Skeletal muscle tissue (tissue), 4 donors: ENCODE measurements around the gene CPXM2. TPM values are rescaled to one million over a fixed set of nuclear protein-coding genes. Genes with fewer than 3 reads are reported as not detected.

Experiments
- H3K27ac ChIP-seq: one replicate; pipeline ENCODE4 v1.7.0; 2013; ENCODE audit warnings: mild to moderate bottlenecking, low read depth, low read length, inconsistent platforms
- H3K27me3 ChIP-seq, 3 donors: one replicate each; pipeline ENCODE4 v1.7.0; 2013; ENCODE audit warnings: low read length in 3 of 3; ENCODE audit not compliant: control insufficient read depth in 3 of 3, insufficient read depth in 3 of 3
- H3K36me3 ChIP-seq, 3 donors: one replicate each; pipeline ENCODE4 v1.7.0; 2013; ENCODE audit warnings: low read length in 3 of 3; ENCODE audit not compliant: control insufficient read depth in 3 of 3, insufficient read depth in 3 of 3
- H3K4me1 ChIP-seq, 3 donors: one replicate each; pipeline ENCODE4 v1.7.0; 2013; ENCODE audit warnings: low read length in 3 of 3, mild to moderate bottlenecking in 3 of 3; ENCODE audit not compliant: control insufficient read depth in 3 of 3, insufficient read depth in 3 of 3
- H3K4me3 ChIP-seq, 3 donors: one replicate each; pipeline ENCODE4 v1.7.0; 2013; ENCODE audit warnings: low read length in 3 of 3
- H3K9ac ChIP-seq, 3 donors: one replicate each; pipeline ENCODE4 v1.7.0; 2013; ENCODE audit warnings: low read length in 3 of 3, mild to moderate bottlenecking in 3 of 3, moderate library complexity in 2 of 3, low read depth in 1 of 3
- H3K9me3 ChIP-seq, 3 donors: one replicate each; pipeline ENCODE4 v1.7.0; 2013; ENCODE audit warnings: low read length in 3 of 3; ENCODE audit not compliant: control insufficient read depth in 3 of 3
- total RNA-seq: library from RNA; depleted of rRNA; stranded (reverse); fragments of >200 nt; gene quantifications from one replicate; pipeline ENCODE4 v1.2.3, GENCODE V29; 2014
- donor health status: Osteomylitis.

Gene CPXM2
- total RNA-seq, 1 donor from 2014 or later: 0.52 TPM

DNA sequence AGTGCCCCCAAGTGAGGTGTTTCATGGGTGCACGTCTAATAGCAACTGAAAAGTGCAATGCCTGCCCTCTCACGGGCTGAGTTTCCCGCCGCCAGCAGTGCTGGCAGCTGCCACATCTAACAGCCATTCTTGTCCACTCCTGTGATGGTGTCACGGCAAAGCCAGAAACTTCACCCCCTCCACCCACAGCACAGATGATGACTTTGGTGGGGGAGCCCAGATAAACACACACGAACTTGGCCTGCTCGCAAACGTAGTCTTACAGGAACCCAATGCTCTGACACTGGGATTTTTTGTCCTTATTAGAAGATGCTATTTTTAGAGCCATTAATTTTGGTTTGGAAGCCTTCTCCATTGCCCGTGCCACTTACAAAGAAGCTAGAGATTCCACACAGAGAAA, 26.7 kb downstream of the CPXM2 start:
- Histone ChIP-seq H3K27me3 (peaks cover 0 to 11% (median 0%) of the 10 kb centered on the region in 3 donors), H3K9ac (no peak overlapping the region), H3K4me1 (peaks cover under 1 to 4% (median 2%) of the 10 kb centered on the region in 3 donors), H3K4me3 (no peak overlapping the region), H3K9me3 (no peaks in the 10 kb centered on the region), H3K36me3 (peaks cover 0 to 3% (median 0%) of the 10 kb centered on the region in 3 donors), H3K27ac (no peak overlapping the region)

DNA sequence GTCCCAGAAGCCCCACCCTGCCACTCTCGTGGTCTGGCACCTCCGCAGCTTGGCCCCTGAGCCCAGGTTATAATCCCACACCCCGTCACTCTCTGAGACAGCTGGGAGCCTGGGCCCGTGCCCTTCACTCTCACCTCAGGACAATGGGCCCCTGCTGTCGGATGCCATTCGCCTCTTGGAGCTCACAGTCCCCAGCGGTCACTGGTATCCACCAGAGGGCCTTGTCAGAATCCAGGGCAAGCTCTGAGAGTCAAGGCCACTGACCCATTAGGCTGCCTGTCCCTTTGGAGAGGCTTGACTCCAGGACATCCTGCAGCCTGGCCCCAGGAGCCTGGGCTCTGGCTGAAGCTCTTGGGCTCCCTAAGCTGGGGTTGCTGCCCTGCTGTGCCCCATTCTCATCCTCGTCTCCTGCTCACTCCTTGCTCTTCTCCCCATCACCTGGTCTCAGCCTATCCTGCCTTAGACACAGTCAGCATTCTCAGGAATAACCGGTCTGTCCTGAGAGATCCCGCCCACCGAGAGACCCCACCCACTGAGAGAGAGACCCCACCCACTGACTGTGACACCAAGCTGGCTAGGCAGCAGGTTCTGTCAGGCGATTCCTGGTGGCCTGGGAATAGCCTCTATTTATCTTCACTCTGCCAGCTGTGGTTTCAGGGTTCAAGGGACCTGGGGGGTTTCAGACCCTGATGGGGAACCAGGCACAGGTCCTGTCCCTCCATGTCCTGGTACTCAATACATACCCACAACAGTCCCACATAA, 27.7 kb downstream of the CPXM2 start:
- H3K27ac ChIP-seq: no peak overlapping the region
- H3K27me3 ChIP-seq: peaks cover 0 to 15% (median 3%) of the 10 kb centered on the region in 3 donors
- no peaks in the 10 kb centered on the region for H3K9me3 ChIP-seq
- peaks cover 3 to 11% (median 4%) of the 10 kb centered on the region in 3 donors for H3K4me1 ChIP-seq
- H3K4me3 ChIP-seq: no peak overlapping the region
- H3K9ac ChIP-seq: no peak overlapping the region
- H3K36me3 ChIP-seq: peaks cover 0 to 3% (median 0%) of the 10 kb centered on the region in 3 donors

DNA sequence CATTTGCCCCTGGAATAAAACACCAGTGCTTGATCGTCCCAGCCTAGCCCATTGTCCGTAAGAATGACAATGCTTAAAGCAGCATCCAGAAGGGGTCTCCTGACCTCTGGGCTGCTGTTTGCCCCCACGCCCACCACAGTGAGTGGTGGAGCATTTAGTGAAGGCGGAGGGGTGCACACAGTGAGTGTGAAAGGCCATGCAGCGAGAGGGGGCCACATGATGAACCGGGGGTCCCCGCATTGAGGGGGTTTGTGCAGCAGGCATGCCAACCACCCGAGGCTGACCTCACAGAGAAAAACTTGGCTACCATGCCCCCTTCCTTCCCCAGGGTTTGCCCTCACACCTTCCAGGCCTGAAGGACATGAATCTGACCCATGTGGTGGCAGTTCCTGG, 28.4 kb downstream of the CPXM2 start:
- peaks cover 0 to 3% (median 0%) of the 10 kb centered on the region in 3 donors for H3K36me3 ChIP-seq
- H3K4me1 ChIP-seq: peaks cover 1 to 18% (median 3%) of the 10 kb centered on the region in 3 donors
- no peaks in the 10 kb centered on the region for H3K9me3 ChIP-seq
- no peak overlapping the region for H3K27ac ChIP-seq
- H3K9ac ChIP-seq: no peak overlapping the region
- H3K4me3 ChIP-seq: no peak overlapping the region
- peaks cover 0 to 17% (median 3%) of the 10 kb centered on the region in 3 donors for H3K27me3 ChIP-seq

DNA sequence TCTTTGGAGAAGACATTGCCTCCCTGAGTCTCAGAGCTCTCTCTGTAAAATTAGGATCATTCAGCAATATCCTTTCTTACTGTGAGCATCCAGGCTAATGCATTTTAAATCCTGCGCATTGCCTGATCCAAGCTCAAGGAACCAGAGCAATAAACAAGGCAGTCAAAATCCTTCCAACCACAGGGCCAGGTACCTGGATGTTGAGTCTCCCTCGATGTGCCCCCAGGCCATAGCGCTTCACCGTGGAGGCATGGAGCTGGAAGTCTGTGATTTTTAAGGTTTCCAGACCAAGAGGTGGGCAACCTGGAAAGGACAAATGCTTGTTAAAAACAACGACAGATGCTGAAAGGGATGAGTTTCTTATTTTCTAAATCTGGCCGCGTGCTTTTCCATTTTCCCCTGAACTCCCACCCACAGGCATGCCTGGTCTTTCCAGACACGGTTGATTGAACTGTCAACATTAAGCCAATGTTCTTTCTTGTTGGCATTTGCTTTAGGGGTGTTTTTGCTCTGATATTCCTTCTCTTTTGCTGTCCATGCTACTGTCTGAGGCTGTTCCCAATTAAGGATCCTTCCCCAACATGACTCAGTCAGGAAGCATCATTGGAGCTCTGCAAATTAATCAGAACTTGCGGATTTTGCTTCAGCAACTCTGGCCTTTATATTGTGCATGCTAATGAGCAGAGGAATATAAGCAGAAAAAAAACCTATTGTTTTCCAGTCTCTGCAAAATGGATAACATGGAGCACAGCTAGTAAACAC, 29.0 kb downstream of the CPXM2 start:
- Histone ChIP-seq H3K4me1 (peaks cover 3 to 20% (median 3%) of the 10 kb centered on the region in 3 donors), H3K9ac (no peak overlapping the region), H3K27ac (no peak overlapping the region), H3K9me3 (no peaks in the 10 kb centered on the region), H3K36me3 (peaks cover 0 to 3% (median 0%) of the 10 kb centered on the region in 3 donors), H3K27me3 (peaks cover 0 to 17% (median 3%) of the 10 kb centered on the region in 3 donors), H3K4me3 (no peak overlapping the region)

DNA sequence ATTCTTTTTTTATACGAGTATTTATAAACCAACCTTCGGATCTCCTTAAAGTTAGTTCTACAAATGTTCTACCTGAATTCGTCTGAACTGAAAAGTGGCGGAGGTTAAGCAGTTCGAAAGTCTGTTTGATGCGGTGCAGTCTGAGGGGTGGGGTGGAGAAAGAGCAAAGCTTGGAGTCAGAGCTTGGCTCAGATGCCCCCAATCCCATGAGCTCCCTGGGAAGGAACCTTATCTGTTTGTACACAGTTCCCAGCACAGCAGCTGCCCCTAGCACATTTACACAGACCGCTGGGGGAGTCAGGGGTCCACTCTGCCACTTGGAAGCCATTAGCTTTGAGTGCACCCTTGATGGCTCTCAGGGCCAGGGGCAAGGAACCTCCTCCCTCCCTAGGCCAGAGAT, 30.8 kb downstream of the CPXM2 start:
- H3K36me3 ChIP-seq: peaks cover 0 to 3% (median 0%) of the 10 kb centered on the region in 3 donors
- H3K9ac ChIP-seq: no peak overlapping the region
- no peak overlapping the region for H3K4me3 ChIP-seq
- H3K27me3 ChIP-seq: peaks cover 0 to 17% (median 3%) of the 10 kb centered on the region in 3 donors
- no peaks in the 10 kb centered on the region for H3K9me3 ChIP-seq
- peaks cover 3 to 20% (median 3%) of the 10 kb centered on the region in 3 donors for H3K4me1 ChIP-seq
- H3K27ac ChIP-seq: no peak overlapping the region

DNA sequence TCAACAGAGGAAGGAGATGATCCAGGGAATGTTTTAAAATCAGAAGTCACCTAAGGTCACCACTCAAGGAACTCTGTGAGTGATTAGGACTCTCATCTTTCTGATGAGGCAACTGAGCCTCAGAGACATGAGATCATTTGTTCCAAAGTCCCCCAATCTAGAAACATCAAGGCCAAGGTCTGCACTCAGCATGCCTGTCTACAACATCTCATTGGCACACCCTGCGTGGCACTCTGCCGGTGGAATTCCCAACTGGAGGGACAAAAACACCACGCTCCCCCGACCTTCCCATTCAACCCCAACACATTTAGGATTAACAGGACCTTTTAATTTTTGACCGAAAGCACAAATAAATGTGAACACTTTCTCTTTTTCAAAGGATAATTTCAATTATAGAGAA, 31.4 kb downstream of the CPXM2 start:
- H3K27me3 ChIP-seq: peaks cover 0 to 17% (median 3%) of the 10 kb centered on the region in 3 donors
- H3K9ac ChIP-seq: no peak overlapping the region
- H3K27ac ChIP-seq: no peak overlapping the region
- H3K4me1 ChIP-seq: peaks cover 3 to 20% (median 7%) of the 10 kb centered on the region in 3 donors
- H3K9me3 ChIP-seq: no peaks in the 10 kb centered on the region
- peaks cover 0 to 3% (median 0%) of the 10 kb centered on the region in 3 donors for H3K36me3 ChIP-seq
- no peak overlapping the region for H3K4me3 ChIP-seq

DNA sequence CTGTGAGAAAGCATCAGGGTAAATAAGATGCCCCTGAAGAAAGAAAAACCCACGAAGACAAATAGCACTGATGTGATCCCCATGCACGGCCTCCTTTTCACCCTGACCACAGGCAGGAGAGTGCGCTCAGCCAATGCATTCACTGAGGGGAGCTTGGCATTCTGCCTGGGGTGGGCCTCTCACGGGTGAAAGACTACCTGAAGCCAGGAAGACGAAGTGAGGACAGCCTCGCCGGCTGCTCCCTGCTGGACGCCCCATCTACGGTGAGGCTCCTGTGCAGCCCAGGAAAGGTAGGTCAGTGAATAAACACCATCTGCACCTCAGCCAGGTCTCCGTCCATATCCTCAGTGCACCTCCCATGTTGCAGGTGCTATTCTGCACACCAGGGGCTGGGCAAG, 32.0 kb downstream of the CPXM2 start:
- H3K4me3 ChIP-seq: no peak overlapping the region
- no peak overlapping the region for H3K27ac ChIP-seq

DNA sequence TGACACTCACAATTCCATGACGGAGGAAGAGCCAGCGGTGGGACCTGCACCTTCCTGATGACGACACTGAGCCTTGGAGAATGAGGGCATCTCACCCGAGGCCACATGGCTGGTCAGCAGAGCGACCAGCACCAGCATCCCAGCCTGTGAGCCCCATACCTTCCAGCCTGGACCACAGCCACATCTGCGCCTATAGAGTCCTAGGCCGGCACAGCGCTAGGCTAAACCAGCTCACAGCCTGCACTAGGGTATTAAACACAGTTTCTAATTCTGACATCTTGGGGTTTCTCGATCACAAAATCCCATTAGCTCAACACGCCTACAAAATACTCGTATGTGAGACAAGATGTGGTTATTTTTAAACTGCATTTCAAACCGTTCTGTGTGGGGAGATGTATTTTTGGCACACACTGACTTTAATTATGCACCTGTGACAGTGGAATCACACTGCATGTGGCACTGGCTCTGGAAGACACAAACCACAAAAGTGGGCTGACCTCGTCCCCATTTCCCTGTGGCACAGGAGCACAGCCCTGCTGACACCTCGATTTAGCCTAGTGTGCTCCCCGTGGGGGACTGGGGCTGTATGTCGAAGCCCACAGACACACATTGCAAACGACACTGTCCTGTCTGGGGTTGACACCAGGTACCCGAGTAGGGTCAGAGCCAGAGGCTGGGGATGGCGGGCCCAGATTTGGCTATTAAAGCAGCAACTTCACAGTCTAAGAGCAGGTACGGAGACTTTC, 32.5 kb downstream of the CPXM2 start:
- Histone ChIP-seq H3K4me1 (peaks cover 3 to 20% (median 7%) of the 10 kb centered on the region in 3 donors), H3K36me3 (peaks cover 0 to 3% (median 0%) of the 10 kb centered on the region in 3 donors)

More for the DNA sequence above, 32.0 kb downstream of the CPXM2 start:
- peaks cover 0 to 17% (median 3%) of the 10 kb centered on the region in 3 donors for H3K27me3 ChIP-seq
- H3K9me3 ChIP-seq: no peaks in the 10 kb centered on the region
- H3K9ac ChIP-seq: no peak overlapping the region
- peaks cover 3 to 20% (median 7%) of the 10 kb centered on the region in 3 donors for H3K4me1 ChIP-seq
- peaks cover 0 to 3% (median 0%) of the 10 kb centered on the region in 3 donors for H3K36me3 ChIP-seq

DNA sequence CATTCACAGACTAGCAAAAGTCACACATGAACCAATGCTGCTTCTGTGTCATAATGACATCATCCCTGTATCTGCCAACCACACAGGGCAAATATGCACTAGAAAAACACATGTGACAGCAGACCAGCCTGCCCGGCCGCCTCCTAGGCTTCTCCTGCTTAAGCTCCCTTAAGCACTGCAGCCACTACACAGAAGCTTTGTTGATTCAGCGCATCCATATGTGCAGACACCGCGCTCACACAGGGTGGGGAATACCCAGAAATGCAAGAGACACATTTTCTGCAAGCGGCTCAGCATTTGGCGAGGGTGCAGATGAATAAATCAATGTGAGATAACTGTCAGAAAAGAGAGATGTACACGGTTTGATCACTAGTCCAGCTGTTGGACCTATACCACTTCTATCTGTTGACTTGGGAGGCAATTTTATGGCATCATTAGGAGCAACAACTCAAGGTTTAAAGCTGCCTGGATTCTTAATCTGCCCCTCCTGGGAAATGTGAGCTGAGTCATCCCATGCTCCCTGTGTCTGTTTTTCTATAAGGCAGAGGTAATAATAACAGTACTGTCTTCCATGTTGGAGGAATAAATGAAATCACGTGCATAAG, 33.4 kb downstream of the CPXM2 start:
- no peak overlapping the region for H3K9ac ChIP-seq
- no peak overlapping the region for H3K4me3 ChIP-seq
- H3K9me3 ChIP-seq: no peaks in the 10 kb centered on the region
- H3K36me3 ChIP-seq: peaks cover 0 to 3% (median 0%) of the 10 kb centered on the region in 3 donors
- H3K4me1 ChIP-seq: peaks cover 3 to 20% (median 7%) of the 10 kb centered on the region in 3 donors
- peaks cover 0 to 15% (median 3%) of the 10 kb centered on the region in 3 donors for H3K27me3 ChIP-seq
- no peak overlapping the region for H3K27ac ChIP-seq

More for the DNA sequence above, 32.5 kb downstream of the CPXM2 start:
- Histone ChIP-seq H3K9ac (no peak overlapping the region), H3K4me3 (no peak overlapping the region), H3K27ac (no peak overlapping the region), H3K27me3 (peaks cover 0 to 15% (median 3%) of the 10 kb centered on the region in 3 donors), H3K9me3 (no peaks in the 10 kb centered on the region)
